Small intestine (tissue), 7 donors: ENCODE measurements around the gene FGFRL1. TPM values are rescaled to one million over a fixed set of nuclear protein-coding genes. Genes with fewer than 3 reads are reported as not detected.

Experiments used
- DNase-seq, 2 donors: peaks; one replicate each; pipeline versions ENCODE4 v3.0.0 to v3.0.0-alpha.2; 2013
- FAIRE-seq: peaks from 2 replicates; lab custom pipeline; 2012; peaks lifted over from hg19 to GRCh38; lab: Jason Lieb, UNC
- H3K27ac ChIP-seq, 3 donors: one replicate each; pipeline ENCODE4 v1.5.1; 2013; ENCODE audit warnings: low read length in 2 of 3, mild to moderate bottlenecking in 2 of 3, control low read depth in 1 of 3, inconsistent platforms in 1 of 3, low read depth in 1 of 3, moderate library complexity in 1 of 3
- H3K27me3 ChIP-seq, 3 donors: one replicate each; pipeline ENCODE4 v1.6.1; 2013; ENCODE audit warnings: low read length in 3 of 3, inconsistent platforms in 1 of 3; ENCODE audit not compliant: control insufficient read depth in 3 of 3, insufficient read depth in 3 of 3
- H3K36me3 ChIP-seq, 3 donors: one replicate each; pipeline ENCODE4 v1.6.1; 2013; ENCODE audit warnings: low read length in 3 of 3, inconsistent platforms in 1 of 3, low read depth in 1 of 3, mild to moderate bottlenecking in 1 of 3, moderate library complexity in 1 of 3; ENCODE audit not compliant: control insufficient read depth in 3 of 3, insufficient read depth in 2 of 3
- H3K4me1 ChIP-seq, 3 donors: one replicate each; pipeline ENCODE4 v1.6.1; 2013; ENCODE audit warnings: low read length in 2 of 3, inconsistent platforms in 1 of 3, low read depth in 1 of 3, mild to moderate bottlenecking in 1 of 3, moderate library complexity in 1 of 3; ENCODE audit not compliant: control insufficient read depth in 3 of 3, insufficient read depth in 2 of 3
- H3K4me3 ChIP-seq, 3 donors: one replicate each; pipeline ENCODE4 v1.5.1; 2013; ENCODE audit warnings: low read length in 3 of 3, control low read depth in 1 of 3, inconsistent platforms in 1 of 3, low read depth in 1 of 3, mild to moderate bottlenecking in 1 of 3, moderate library complexity in 1 of 3
- H3K9me3 ChIP-seq, 2 donors: one replicate each; pipeline ENCODE4 v1.6.1; 2013; ENCODE audit warnings: low read depth in 1 of 2, low read length in 1 of 2; ENCODE audit not compliant: control insufficient read depth in 2 of 2, insufficient read depth in 1 of 2
- WGBS, 3 donors: extraction: QIAGEN DNeasy Blood & Tissue Kit; methylation state at CpG; one replicate each; pipeline ENCODE4 v1.1.7; 2013; 5-methylcytosine and 5-hydroxymethylcytosine counted together
- polyA plus RNA-seq, 4 donors: library from polyadenylated mRNA; stranded (reverse) in 3 of 4; unstranded in 1 of 4; fragments of 200-250 nt in 3 of 4; fragments of 120-200 nt in 1 of 4; gene quantifications; one replicate each; pipeline versions ENCODE4 v1.2.1 to v1.2.3, GENCODE V29; 2013
- donor health status: healthy with polysubstance abuse.
- donor health status: control.
- donor health status: control.
- donor health status: Bipolar disorder and iron deficiency.
- donor health status: healthy.

FGFRL1 gene
- polyA plus RNA-seq, 4 donors = 1.8 to 10.9 (median 7.3) TPM

DNA sequence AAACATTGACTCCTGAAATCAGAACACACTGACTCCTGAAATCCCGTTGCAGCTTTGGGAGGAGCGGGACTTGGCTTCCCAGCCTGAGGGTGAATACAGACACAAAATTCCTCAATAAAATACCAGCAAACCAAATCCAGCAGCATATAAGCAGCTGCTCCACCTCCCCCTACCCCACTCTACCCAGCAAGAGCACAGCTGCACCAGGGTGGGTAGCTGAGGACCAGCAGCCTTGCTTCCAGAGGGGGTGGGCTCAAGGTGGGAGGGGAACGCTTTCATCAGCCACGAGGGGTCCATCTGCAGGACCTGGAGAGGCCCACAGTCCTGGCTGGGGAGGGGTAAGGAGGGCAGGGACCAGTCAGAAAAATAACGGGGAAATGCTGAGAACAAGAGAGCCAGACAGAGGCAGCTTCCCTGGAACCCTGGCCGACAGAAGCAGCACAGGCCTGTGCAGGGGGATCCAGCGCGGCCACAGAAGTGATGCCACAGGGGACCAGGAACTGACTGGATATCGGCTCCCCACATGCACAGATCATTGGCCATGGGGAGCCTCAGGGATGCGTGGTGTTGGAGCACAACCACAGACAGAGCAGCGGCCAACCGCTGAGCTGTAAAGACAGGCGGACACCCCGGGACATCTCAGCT, 49.8 kb downstream of the FGFRL1 start:
- 84 to 88% (median 86%) methylated on average over 14 of the region's 14 CpGs for WGBS, 3 donors
- H3K4me1 ChIP-seq = no peaks in the 10 kb centered on the region
- H3K27me3 ChIP-seq = peaks cover 0 to 42% (median 2%) of the 10 kb centered on the region in 3 donors
- no peaks in the 10 kb centered on the region for H3K9me3 ChIP-seq
- no peak for FAIRE-seq
- H3K27ac ChIP-seq = no peak overlapping the region
- DNase-seq = no peak
- H3K36me3 ChIP-seq = no peaks in the 10 kb centered on the region
- no peak overlapping the region for H3K4me3 ChIP-seq

GRCh38 chr4:1061760-1062159, 50.3 kb downstream of the FGFRL1 start:
- Histone ChIP-seq H3K27me3 (peaks cover 0 to 37% (median 2%) of the 10 kb centered on the region in 3 donors), H3K36me3 (no peaks in the 10 kb centered on the region), H3K9me3 (no peaks in the 10 kb centered on the region), H3K27ac (no peak overlapping the region), H3K4me1 (no peaks in the 10 kb centered on the region), H3K4me3 (no peak overlapping the region)
- no peak for FAIRE-seq
- 89 to 98% (median 95%) methylated on average over 6 of the region's 6 CpGs for WGBS, 3 donors
- no peak for DNase-seq

GRCh38 chr4:1062419-1062818, 51.0 kb downstream of the FGFRL1 start:
- peaks cover 0 to 31% (median 0%) of the 10 kb centered on the region in 3 donors for H3K27me3 ChIP-seq
- H3K9me3 ChIP-seq = no peaks in the 10 kb centered on the region
- WGBS, 3 donors = 35 to 43% (median 42%) methylated on average over 7 of the region's 7 CpGs
- no peak overlapping the region for H3K27ac ChIP-seq
- H3K4me1 ChIP-seq = no peaks in the 10 kb centered on the region
- no peak for FAIRE-seq
- DNase-seq = no peak
- H3K36me3 ChIP-seq = no peaks in the 10 kb centered on the region
- H3K4me3 ChIP-seq = no peak overlapping the region

DNA sequence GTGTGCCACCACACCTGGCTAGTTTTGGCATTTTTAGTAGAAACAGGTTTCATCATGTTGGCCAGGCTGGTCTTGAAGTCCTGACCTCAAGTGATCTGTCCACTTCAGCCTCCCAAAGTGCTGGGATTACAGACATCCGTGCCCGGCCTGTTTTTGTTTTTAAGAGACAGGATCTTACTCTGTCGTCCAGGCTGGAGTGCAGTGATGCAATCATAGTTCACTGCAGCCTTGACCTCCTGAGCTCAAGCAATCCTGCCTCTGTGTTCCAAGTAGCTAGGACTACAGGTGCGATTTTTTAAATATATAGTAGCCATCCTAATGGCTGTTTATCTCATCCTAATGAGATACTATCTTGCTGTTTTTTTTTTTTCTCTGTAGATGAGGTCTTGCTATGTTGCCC, 54.3 kb downstream of the FGFRL1 start:
- no peak for FAIRE-seq
- no peaks in the 10 kb centered on the region for H3K9me3 ChIP-seq
- H3K27ac ChIP-seq = no peak overlapping the region
- H3K4me3 ChIP-seq = no peak overlapping the region
- WGBS, 3 donors = 14 to 45% (median 24%) methylated on average over 4 of the region's 4 CpGs
- no peaks in the 10 kb centered on the region for H3K36me3 ChIP-seq
- no peaks in the 10 kb centered on the region for H3K4me1 ChIP-seq
- DNase-seq = no peak
- peaks cover 0 to 10% (median 0%) of the 10 kb centered on the region in 3 donors for H3K27me3 ChIP-seq

- WGBS, 3 donors = 85 to 91% (median 86%) methylated on average over 7 of the region's 7 CpGs
These were observed 58.0 kb downstream of the FGFRL1 start for GRCh38 chr4:1069394-1069793.

GRCh38 chr4:1072830-1073446, 61.5 kb downstream of the FGFRL1 start:
- no peaks in the 10 kb centered on the region for H3K27me3 ChIP-seq
- no peak overlapping the region for H3K27ac ChIP-seq
- H3K4me1 ChIP-seq = no peaks in the 10 kb centered on the region
- no peak overlapping the region for H3K4me3 ChIP-seq
- no peaks in the 10 kb centered on the region for H3K36me3 ChIP-seq
- no peak for FAIRE-seq
- no peaks in the 10 kb centered on the region for H3K9me3 ChIP-seq
- DNase-seq = peak; percentile 84 to 88
- WGBS, 3 donors = 16 to 22% (median 18%) methylated on average over 11 of the region's 11 CpGs

More at GRCh38 chr4:1069394-1069793, 58.0 kb downstream of the FGFRL1 start:
- FAIRE-seq = no peak
- H3K4me3 ChIP-seq = no peak overlapping the region
- H3K36me3 ChIP-seq = no peaks in the 10 kb centered on the region
- H3K9me3 ChIP-seq = no peaks in the 10 kb centered on the region
- H3K27ac ChIP-seq = no peak overlapping the region
- H3K4me1 ChIP-seq = no peaks in the 10 kb centered on the region
- H3K27me3 ChIP-seq = no peaks in the 10 kb centered on the region
- no peak for DNase-seq

GRCh38 chr4:1074077-1074476, 62.7 kb downstream of the FGFRL1 start:
- H3K4me1 ChIP-seq = no peaks in the 10 kb centered on the region
- H3K4me3 ChIP-seq = no peak overlapping the region
- H3K27me3 ChIP-seq = no peaks in the 10 kb centered on the region
- DNase-seq (no peak), FAIRE-seq (no peak)
- WGBS, 3 donors = 83 to 89% (median 86%) methylated on average over 9 of the region's 9 CpGs
- H3K27ac ChIP-seq = no peak overlapping the region
- H3K36me3 ChIP-seq = no peaks in the 10 kb centered on the region
- no peaks in the 10 kb centered on the region for H3K9me3 ChIP-seq

DNA sequence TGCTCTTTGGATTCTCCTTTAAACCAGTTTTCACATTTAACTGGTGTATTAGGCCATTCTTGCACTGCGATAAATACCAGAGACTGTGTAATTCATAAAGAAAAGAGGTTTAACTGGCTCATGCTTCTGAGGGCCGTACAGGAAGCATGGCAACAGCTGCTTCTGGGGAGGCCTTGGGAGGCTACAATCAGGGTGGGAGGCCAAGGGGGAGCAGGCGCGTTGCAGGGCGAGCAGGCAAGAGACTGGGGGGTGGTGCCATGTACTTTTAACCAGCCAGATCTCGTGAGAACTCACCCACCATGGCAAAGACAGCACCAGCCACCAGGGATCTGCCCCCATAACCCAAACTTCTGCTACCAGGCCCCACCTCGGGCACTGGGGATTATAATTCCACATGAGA, 63.8 kb downstream of the FGFRL1 start:
- 70 to 90% (median 82%) methylated on average over 7 of the region's 7 CpGs for WGBS, 3 donors
- H3K9me3 ChIP-seq = no peaks in the 10 kb centered on the region
- H3K36me3 ChIP-seq = no peaks in the 10 kb centered on the region
- DNase-seq (no peak), FAIRE-seq (no peak)
- H3K27me3 ChIP-seq = no peaks in the 10 kb centered on the region
- no peak overlapping the region for H3K4me3 ChIP-seq
- H3K4me1 ChIP-seq = no peaks in the 10 kb centered on the region
- H3K27ac ChIP-seq = no peak overlapping the region
